Spleen (tissue), 7 donors: ENCODE results near the gene IPCEF1.

Experiments used
- CTCF ChIP-seq, 11 experiments: fragments of 200-600 bp in 7 of 11; fragments of 450-650 bp in 4 of 11; sonication (generic) in 4 of 11; IDR thresholded peaks in 8 of 11; conservative IDR thresholded peaks in 3 of 11; 1 replicate in 7 of 11; 2 replicates in 4 of 11; pipeline versions ENCODE4 v1.4.0 to v1.8.0; 2016 to 2021; ENCODE audit warnings: antibody characterized with exemption in 11 of 11, inconsistent platforms in 4 of 11, mild to moderate bottlenecking in 1 of 11
- POLR2A ChIP-seq, 3 donors: fragments of 450-650 bp; IDR thresholded peaks; one replicate each; pipeline ENCODE4 v1.5.1; 2017; ENCODE audit warnings: antibody characterized with exemption in 3 of 3, mild to moderate bottlenecking in 1 of 3
- POLR2AphosphoS5 ChIP-seq, 3 donors: sonication (generic); formaldehyde crosslinking; IDR thresholded peaks; one replicate each; pipeline ENCODE4 v1.5.1; 2017; ENCODE audit warnings: antibody characterized with exemption in 3 of 3
- donor health status: DM: no; HTN: no; CAD: no; lungs with moderate emphysema.
- donor health status: DM: no; HTN: no; CAD: no.
- donor health status: DM: no; HTN: no; CAD: no.

GRCh38 chr6:154358019-154358545, 1.5 kb upstream of the IPCEF1 start:
- TF ChIP-seq POLR2AphosphoS5 (IDR thresholded peaks at IDR 0.05) (no peak), POLR2A (IDR thresholded peaks at IDR 0.05) (no peak), CTCF (IDR thresholded peaks at IDR 0.05 in 8 of 11, conservative IDR thresholded peaks at IDR 0.05 in 3 of 11) (no peak)
